ENCODE results near the gene TTC33.
"Not testable (repeated sequence)": the region's sequence is repeated elsewhere in the genome, so short reads cannot be mapped to it uniquely, and the experiment has no call there.

TTC33 gene

GRCh38 chr5:40755407-40756365 lies at the start of gene TTC33:
TSS of gene TTC33 (minus strand) at chr5:40755961. CDS start at chr5:40747018, 8,943 bp downstream.
- peak; percentile 94 for DNase-seq (ENCODE audit: low spot score)

GRCh38 chr5:40801771-40802562 lies 46.2 kb upstream of the TTC33 start:
- no peak for DNase-seq (ENCODE audit: low spot score)

- DNase-seq (ENCODE audit: low spot score): no peak
Measured at GRCh38 chr5:40799258-40799657, 43.5 kb upstream of the TTC33 start.

- no peak for DNase-seq (ENCODE audit: low spot score)
Measured at GRCh38 chr5:40798801-40799210, 43.0 kb upstream of the TTC33 start.

GRCh38 chr5:40798012-40798800 lies 42.4 kb upstream of the TTC33 start, which contains the start of gene PRKAA1:
TSS of gene PRKAA1 (minus strand) at chr5:40798374. CDS start at chr5:40798189, 185 bp downstream.
- peak; percentile 96 for DNase-seq (ENCODE audit: low spot score)

- DNase-seq (ENCODE audit: low spot score): peak; percentile 85
Measured at GRCh38 chr5:40797273-40798011, 41.7 kb upstream of the TTC33 start.

DNA sequence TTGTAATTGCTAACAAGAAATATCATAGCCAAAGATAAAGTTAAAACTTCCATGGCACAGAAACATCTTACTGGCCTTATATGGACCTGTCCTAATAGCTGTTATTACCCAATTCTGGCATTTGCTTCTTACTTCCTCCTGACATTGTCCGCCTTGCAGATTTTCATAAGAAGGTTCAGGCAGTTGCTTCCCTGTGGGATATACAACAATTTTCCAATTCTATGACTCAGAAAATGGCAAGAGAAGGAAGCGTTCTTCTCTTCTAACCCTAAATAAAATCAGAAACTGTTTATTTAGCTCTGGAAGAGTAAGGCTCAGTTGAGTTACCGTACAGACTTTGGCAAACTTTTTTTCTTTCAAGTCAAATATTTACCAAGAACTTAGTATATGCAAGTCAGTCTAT lies 40.7 kb upstream of the TTC33 start:
- DNase-seq (ENCODE audit: low spot score): no peak

- DNase-seq (ENCODE audit: low spot score): not testable (repeated sequence)
Measured at GRCh38 chr5:40794877-40795276, 39.1 kb upstream of the TTC33 start.

GRCh38 chr5:40794340-40794739 lies 38.6 kb upstream of the TTC33 start:
- not testable (repeated sequence) for DNase-seq (ENCODE audit: low spot score)

GRCh38 chr5:40792691-40793090 lies 36.9 kb upstream of the TTC33 start:
- not testable (repeated sequence) for DNase-seq (ENCODE audit: low spot score)

DNA sequence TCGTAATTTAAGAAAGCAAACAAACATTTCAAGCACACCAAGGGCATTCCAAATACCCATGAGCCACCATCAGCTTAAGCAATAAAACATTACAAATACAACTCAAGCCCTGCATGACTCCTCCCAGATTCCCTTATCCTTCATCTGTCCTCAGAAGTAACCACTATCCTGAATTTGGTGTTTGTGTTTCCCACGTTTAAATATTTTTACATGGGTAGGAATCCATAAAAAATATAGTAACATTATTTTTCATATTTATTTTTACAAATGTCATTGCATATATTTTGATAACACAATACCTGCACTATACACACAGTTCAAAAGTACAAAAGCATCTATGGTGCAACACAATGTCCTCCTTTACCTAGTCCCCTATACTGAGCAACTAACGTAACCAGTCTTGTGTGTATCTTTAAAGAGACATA lies 36.0 kb upstream of the TTC33 start:
- no peak for DNase-seq (ENCODE audit: low spot score)

- DNase-seq (ENCODE audit: low spot score): no peak
Measured at GRCh38 chr5:40790947-40791593, 35.3 kb upstream of the TTC33 start.

- not testable (repeated sequence) for DNase-seq (ENCODE audit: low spot score)
Measured at GRCh38 chr5:40788941-40789340, 33.2 kb upstream of the TTC33 start.

- DNase-seq (ENCODE audit: low spot score): no peak
Measured at GRCh38 chr5:40787986-40788385, 32.2 kb upstream of the TTC33 start.

DNA sequence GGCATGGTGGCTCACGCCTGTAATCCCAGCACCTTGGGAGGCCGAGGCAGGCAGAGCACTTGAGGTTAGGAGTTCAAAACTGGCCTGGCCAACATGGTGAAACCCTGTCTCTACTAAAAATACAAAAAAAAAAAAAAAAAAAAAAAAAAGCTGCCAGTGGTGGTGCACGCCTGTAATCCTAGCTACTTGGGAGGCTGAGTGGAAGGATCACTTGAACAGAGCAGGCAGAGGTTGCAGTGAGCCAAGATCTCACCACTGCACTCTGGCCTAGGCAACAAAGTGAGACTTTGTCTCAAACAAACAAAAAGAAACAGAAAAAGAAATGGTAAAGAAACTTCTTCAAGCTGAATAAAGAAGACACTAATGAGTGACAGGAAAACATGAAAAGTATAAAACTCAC lies 30.9 kb upstream of the TTC33 start:
- not testable (repeated sequence) for DNase-seq (ENCODE audit: low spot score)

DNA sequence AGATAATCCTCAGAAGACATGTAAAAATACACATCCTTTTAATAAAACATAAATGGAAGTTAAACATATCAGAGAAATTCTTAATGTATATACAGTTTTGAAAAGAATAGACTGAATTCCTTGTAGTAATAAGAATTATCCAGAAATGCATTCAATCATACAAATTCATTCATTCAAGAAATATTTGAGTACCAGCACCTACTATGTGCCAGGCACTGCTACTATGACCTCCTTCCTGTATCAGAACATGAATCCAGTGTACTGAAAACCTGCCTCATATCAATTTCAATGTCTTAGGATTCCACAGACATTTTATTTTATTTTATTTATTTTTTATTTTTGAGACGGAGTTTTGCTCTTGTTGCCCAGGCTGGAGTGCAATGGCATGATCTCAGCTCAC lies 29.2 kb upstream of the TTC33 start:
- DNase-seq (ENCODE audit: low spot score): no peak

DNA sequence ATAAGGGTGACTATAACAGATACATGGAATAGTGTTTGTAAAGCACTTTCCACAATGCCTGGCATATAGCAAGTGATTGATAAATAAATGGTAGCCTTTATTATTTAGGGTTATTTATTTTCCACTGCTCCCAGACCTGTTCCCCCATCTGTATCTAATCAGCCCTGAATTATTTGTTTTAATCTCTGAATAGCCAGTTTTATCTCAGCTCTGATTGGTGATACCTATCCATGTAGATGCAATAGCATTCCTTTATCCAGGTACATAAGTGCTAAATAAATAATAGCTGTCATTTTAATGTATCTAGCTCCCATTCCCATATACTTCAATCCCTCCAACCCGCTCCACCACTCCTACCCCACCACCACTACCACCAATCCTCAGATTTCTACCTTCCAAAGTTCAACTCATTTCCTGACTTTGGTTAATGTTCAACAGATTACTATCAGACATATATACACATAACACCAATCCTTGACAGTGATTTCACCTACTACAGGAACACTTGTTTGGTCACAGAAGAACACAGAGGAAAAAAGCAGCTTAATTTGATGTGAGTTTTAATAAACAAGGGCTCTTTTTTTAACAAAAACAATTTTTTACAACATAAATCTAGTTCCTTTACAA lies 28.4 kb upstream of the TTC33 start:
- DNase-seq (ENCODE audit: low spot score): no peak

DNA sequence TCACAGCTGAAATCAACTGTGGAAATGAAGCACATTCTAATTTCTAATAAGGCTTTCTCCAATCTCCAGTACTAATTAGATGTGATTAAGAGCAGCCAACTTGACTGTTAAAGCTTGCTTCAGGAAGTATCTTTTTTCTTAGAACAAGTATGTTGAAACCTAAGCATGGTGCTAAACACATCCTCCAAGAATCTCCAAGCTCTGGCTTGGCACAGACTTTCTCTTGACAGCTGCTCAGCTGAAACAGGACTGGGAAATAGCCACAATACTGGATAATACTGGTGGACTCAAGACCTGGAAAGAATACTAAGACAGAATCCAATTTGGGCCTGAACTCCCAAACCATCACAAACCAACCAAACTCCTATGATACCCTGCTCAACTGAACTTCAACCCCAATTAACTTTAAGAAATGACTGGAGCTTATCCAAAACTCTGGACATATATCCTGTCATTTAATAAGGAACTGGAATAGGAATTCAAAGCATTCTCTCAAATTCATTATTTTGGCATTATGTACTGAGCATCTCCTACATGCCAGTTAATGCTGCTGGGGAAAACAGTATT lies 26.2 kb upstream of the TTC33 start:
- no peak for DNase-seq (ENCODE audit: low spot score)

GRCh38 chr5:40780858-40781257 lies 25.1 kb upstream of the TTC33 start:
- DNase-seq (ENCODE audit: low spot score): no peak

GRCh38 chr5:40780199-40780598 lies 24.4 kb upstream of the TTC33 start:
- no peak for DNase-seq (ENCODE audit: low spot score)
